Measurements from ENCODE around the gene RFX3. TPM values are rescaled to one million over a fixed set of nuclear protein-coding genes. Genes with fewer than 3 reads are reported as not detected.

The RFX3 gene
- total RNA-seq, 1 donor from 2014 or later: 1.6 TPM

GRCh38 chr9:3514786-3515185, 11.0 kb downstream of the RFX3 start:
- no peak for TF ChIP-seq CTCF (conservative IDR thresholded peaks at IDR 0.05; ENCODE audit: low read depth, low read length)
- no peak for DNase-seq (ENCODE audit: low read depth)

GRCh38 chr9:3513265-3513818, 12.5 kb downstream of the RFX3 start:
- TF ChIP-seq CTCF (conservative IDR thresholded peaks at IDR 0.05; ENCODE audit: low read depth, low read length): no peak
- H3K4me3 ChIP-seq (ENCODE audit: low read depth, low read length): no peak overlapping the region
- no peak for DNase-seq (ENCODE audit: low read depth)

More at GRCh38 chr9:3514786-3515185, 11.0 kb downstream of the RFX3 start:
- H3K4me3 ChIP-seq (ENCODE audit: low read depth, low read length): no peak overlapping the region

- DNase-seq (ENCODE audit: low read depth): no peak
- TF ChIP-seq CTCF (conservative IDR thresholded peaks at IDR 0.05; ENCODE audit: low read depth, low read length): no peak
- no peak overlapping the region for H3K4me3 ChIP-seq (ENCODE audit: low read depth, low read length)
These were observed 14.2 kb downstream of the RFX3 start for GRCh38 chr9:3511551-3511950.

GRCh38 chr9:3510796-3511195, 15.0 kb downstream of the RFX3 start:
- DNase-seq (ENCODE audit: low read depth): no peak
- no peak for TF ChIP-seq CTCF (conservative IDR thresholded peaks at IDR 0.05; ENCODE audit: low read depth, low read length)
- no peak overlapping the region for H3K4me3 ChIP-seq (ENCODE audit: low read depth, low read length)

GRCh38 chr9:3509926-3510325, 15.9 kb downstream of the RFX3 start:
- TF ChIP-seq CTCF (conservative IDR thresholded peaks at IDR 0.05; ENCODE audit: low read depth, low read length): no peak
- DNase-seq (ENCODE audit: low read depth): no peak
- H3K4me3 ChIP-seq (ENCODE audit: low read depth, low read length): no peak overlapping the region

- no peak for DNase-seq (ENCODE audit: low read depth)
- no peak for TF ChIP-seq CTCF (conservative IDR thresholded peaks at IDR 0.05; ENCODE audit: low read depth, low read length)
- no peak overlapping the region for H3K4me3 ChIP-seq (ENCODE audit: low read depth, low read length)
These were observed 17.1 kb downstream of the RFX3 start for GRCh38 chr9:3508521-3509291.

- H3K4me3 ChIP-seq (ENCODE audit: low read depth, low read length): no peak overlapping the region
- no peak for TF ChIP-seq CTCF (conservative IDR thresholded peaks at IDR 0.05; ENCODE audit: low read depth, low read length)
- no peak for DNase-seq (ENCODE audit: low read depth)
These were observed 17.7 kb downstream of the RFX3 start for GRCh38 chr9:3508078-3508431.
